HG03342 (cell line): Measurements from ENCODE around the gene NDP.
A peak's percentile ranks its signal among the peaks of the same experiment; 100 is the strongest.
"Not testable (repeated sequence)": the region's sequence is repeated elsewhere in the genome, so short reads cannot be mapped to it uniquely, and the experiment has no call there.

Experiments used
- ATAC-seq: cut with Tn5 transposase; IDR thresholded peaks from one replicate; pipeline ENCODE4 v1.9.1; 2021; ENCODE audit warnings: mild to moderate bottlenecking, moderate library complexity; ENCODE audit not compliant: unreplicated experiment

NDP gene

DNA sequence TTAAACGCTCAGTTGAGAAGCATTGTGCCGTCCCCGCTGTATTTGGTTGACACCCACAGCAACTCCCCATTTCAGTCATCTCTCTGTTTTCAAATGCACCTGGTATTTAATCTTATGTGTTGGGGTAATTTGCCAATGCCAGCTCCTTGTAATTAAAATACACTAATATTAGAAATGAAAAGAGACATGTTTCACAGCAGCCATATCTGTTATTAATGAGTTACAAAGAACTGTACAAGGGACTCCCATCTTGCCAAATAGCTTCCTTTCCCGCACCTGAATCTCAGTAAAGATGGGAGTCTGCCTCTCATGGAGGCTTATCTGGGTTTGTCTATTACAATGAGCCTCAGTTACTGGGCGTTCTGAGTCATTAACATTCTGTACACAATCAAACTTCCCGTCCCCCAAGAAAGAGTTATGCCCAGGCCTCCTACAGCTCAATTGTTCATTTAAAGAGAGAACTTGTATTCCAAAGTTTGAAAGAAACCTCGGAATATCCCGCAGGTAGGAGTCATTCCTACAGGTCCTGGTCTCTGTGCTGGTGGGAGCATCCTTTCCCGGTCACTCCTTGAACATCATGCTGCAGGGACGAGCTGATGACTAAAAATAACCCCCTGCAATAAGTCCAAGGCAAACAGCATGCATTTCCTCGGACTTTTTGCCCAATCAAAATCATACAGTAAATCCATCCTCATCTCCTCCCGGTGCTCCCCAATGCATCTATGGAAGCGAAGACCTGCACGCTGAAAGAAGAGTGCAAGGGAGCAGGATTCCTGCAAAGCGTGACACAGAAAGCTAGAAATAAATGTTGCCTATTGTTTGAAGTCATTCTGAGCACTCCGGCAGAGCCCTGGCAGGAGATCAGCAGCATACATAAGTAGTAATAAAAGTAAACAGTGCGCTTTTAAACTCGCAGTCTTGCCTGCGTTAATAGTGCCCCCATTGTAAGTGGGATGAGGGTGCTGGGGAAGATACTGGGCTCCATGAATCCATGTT, 926 bp downstream of the NDP start:
- ATAC-seq = no peak

DNA sequence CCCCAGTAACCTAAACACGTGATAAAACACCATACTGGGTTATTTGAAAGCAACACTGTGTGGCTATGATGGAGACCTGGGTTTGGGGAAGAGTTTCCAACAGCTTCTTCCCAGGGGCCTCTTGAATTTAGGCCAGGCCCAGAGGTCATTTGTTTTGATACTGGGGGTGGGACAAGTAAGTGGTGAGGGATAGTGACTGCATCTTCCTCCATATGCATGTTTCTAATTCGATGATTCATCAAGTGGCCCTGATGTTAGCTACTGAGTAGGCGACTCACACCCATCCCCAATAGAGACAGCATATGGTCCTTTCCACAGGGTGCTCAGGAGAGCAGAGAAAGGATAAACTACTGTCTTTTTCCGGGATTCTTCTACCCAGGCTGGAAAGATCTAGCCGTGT, 2.7 kb downstream of the NDP start:
- ATAC-seq = no peak

DNA sequence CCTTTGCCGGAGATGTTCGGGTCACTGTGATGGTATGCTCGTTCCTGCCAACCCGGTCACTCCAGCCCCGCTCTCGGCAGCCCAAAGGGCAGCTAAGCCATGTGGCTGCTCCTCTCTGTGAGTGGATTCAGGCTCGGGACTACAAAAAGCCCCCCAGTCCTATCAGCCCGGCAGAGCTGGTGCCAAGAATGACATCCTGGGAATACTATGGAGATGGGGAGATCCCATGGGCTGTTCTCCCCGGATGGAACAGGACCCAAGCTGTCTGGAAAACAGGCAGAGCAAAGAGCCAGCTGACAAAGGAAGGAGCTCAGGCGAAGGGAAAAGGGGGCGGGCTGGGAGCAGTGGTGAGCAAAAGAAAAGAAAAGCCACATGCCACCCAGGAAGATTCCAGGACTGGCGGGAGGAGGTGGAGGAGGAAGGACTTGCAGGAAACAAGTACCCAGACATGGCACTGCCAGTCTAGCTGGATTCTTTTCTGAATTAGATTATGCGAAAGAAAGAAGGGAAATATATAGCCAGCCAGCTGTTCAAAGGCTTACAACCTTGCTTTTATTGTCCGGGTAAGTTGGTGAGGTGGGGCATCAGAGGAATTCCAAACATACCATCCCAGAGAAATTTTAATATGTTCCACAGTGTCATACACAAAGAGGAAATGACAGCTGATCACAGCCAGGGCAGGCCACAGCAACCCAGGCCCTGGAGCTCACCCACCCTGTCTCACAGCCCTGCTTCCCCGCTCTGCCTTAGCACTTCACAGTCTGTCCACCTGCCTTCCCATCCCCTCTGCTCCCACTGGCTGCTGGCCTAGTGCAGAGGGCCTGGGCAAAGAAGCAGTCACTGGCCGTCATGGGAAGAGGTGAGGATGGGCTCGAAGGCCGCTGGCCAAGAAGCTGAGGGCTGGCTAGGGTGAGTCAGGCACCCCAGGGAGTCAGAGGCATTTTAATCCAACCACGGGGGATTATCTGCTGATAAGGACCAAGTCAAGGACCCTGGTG, 3.4 kb downstream of the NDP start:
- no peak for ATAC-seq

DNA sequence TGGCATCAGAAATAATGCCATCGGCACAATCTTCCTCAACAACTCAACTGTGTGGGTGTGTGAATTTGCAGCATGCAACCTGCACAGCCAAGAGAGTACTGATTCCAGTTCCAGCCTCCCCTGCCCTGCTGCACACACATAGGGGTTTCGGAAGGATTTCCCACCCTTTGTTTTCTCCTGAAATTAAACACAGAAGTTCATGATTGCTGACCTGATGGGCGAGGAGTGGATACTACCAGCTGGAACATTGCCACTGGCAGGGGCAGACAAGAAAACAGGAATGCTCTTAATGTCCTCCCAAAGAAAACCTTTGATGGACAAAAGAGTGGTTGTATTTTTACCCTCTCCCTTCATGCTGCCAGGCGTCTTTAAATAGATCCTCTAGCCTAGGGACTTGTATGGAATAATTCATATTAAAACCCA, 4.8 kb downstream of the NDP start:
- no peak for ATAC-seq

DNA sequence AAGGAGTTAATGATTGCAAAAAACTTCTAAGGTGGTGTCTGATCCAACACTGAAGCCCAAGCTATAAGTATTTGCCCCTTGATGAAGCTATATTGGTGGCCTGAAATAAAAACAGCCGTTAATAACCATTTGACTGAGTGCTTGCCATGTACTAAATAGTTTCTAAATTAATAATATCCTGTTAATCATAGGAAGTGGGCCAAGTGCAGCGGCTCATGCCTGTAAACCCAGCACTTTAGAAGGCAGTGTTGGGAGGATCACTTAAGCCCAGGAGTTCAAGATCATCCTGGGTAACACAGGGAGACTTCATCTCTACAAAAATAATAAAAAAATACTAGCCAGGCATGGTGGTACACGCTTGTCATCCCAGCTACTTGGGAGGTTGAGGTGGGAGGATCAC, 8.3 kb downstream of the NDP start:
- no peak for ATAC-seq

DNA sequence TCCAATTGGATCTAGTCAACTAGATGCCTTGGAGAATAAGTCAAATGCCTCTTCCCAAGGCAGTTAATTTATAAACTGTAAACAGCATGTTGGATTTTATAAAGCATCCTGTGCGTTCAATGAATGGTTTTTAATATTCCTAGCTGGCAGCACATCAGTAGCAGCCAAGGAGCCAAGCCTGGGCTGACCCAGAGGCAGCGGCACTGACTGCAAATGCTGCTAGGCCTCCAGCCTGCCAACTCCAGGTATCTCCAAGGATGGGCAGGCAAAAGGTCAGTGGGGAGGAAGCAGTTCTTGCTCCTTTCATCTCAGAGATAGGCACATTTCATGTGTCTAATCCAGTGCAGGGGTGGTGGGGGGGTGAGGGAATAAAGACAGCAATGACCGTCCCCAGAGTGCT, 9.5 kb downstream of the NDP start:
- ATAC-seq = no peak

DNA sequence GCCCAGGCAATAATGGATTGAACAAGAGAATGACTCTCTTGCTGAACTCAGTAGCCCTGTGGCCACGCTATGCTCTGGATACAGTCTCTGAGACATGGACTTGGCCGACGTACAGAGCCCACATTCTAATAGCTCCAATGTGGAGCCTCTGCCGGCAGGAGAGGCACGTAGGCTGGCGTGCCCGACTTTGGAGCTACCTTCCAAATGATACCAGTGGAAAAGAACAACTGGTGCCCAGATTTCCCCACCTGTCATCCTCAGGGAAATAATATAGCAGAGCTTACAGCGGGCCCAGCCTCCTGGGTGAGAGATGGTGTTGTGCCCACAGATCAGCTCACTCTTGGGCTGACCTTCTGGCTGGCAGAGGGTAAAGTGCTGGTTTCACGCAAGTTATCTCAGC, 10.6 kb downstream of the NDP start:
- ATAC-seq = no peak

DNA sequence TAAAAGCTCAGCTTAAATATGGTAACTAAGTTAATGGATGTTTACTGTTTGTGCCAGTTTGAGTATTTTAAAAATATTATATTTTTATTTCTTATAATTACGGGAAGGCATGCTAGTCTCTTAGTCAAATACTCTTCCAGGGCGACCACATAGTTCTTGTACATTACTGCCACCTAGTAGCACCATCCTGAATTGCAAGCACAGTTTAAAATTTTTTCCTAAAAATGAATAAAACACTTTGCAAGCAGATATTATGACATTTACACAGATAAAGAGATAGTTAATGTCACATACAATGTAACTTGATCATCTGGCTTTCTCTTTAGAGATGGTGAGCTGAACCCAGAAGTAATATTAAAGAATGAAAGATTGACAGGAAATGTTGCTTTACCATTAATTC, 11.5 kb downstream of the NDP start:
- ATAC-seq = no peak

DNA sequence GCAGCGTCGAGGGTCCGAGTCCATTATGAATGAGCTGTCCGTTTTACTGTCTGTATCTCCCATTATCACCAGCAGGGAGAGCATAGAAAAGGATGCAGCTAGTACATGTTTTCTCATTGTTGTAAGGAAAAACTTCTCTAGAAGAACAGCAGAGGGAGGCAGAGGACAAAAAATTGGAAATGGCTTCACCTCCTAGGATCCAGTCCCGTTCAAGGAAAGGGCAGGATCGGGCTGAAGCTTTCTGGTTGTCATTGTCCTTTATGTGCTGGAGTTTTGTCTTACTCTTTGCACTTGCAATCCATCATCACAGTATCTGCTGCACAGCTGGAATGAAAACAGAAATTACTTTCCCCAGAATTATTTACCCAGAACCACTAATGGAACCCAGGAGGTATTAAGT, 14.7 kb downstream of the NDP start:
- peak; percentile 64 for ATAC-seq

DNA sequence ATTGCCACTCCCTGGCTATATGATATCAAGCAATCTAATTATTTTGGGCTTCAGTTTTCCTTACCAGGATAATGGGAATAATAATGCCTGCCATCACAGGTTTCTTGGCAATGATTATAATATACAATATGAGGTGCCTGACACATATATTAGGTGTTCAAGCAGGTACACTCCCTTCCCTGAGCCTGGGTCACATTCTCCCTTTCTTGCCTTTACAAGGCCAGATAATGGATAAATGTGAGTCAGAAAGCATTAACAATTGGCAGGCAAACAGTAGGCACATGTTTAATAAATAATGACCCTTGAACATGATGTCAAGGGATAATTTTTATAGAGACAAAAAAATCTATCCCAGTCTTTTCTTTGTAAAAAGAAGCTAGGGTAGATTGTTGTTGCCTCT, 17.2 kb downstream of the NDP start:
- no peak for ATAC-seq

DNA sequence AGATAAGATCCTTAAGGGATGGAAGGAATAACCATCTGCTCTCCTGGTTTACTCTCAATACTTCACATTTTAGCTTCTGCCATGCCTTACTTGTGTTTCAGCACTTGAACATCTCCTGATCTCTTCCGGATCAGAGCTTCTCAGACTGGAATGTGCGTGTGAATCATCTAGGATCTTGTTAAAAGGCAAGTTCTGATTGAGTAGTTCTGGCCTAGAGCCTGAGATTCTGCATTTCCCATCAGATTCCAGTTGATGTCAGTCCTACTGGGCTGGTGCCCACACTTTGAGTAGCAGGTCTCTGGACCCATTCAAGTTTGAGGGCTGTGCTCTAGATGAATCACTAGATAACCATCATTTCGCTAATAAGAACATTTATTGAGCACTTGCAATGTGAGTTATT, 20.0 kb downstream of the NDP start:
- ATAC-seq = no peak

DNA sequence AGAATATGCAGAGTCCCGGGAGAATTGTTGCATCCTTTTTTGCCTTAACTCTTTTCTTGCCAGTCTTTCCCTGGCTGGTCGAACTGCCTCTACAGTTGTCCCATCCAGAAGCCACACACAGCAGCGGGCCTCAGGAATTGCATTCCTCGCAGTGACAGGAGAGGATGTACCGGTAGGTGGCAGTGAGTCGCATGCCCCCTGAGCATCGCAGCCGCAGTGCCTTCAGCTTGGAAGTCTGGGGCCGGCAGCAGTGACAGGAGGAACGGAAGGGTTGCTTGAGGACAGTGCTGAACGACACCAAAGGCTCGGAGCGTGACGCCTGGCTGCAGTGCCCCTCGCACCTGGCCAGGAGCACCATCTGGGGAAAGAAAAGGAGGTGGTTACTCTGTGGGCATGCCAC, 23.5 kb downstream of the NDP start:
- ATAC-seq = no peak

DNA sequence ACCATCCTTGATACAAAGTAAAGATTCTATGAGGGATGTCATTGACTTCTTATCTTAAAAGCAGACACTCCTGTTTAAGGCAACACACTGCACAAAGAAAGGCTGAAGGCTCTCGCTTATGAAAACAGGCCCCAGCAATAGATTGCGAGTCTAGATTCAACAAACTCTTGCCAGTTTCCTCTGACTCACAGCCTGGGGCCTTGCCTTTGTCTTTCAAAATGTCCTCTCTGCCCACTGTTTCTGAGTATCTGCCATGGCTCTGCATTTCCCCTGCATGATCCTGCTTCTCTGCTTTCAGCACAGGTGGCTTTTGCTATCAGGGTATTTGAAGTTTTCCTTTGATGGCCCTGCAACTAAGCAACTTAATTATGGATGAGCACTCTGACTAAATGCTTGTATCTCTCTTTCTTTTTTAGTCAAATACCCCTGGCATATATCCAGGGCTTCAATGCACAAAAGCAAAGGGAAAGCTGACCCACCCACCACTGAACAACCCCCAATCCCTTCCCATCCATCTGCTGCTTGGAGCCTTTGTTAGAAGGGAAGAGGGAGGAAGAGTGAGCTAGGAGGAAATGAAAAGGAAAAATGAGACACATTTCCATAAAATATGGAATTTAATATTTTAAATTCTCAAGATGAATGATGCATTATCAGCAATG, 32.2 kb downstream of the NDP start:
- no peak for ATAC-seq

DNA sequence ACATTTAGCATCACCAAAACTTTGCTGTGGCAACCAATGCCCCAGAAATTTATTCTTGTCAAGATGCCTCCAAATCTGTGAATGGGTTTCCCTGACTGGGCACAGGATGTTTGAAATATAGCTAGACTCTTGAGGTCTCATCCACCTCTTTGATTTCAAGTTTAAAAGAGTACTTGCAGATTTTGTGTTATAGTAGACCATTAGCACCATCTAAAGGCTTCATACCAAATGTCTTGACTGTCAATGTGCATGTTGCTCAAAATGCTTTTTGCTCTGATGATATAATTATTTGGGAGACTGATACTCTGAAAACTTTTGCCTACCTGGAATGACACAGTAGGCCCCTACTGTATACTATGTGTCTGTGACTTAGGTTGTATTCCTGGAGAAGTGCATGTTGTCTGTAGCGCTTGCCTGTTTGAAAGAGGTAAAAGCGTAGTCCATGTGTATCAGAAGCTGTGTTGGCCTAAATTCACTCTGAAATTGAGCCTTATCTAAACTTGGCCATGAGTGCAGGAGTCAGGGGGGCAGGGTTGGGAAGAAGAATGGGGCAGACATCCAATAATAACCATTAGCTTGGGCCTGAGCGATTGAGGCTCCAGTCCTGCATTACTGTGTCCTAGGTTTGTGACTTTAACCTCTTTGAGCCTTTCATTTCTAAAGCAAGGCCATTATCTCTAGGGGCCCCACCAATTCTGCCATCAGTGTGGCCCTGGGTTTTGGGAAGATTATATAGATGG, 33.8 kb downstream of the NDP start:
- no peak for ATAC-seq

DNA sequence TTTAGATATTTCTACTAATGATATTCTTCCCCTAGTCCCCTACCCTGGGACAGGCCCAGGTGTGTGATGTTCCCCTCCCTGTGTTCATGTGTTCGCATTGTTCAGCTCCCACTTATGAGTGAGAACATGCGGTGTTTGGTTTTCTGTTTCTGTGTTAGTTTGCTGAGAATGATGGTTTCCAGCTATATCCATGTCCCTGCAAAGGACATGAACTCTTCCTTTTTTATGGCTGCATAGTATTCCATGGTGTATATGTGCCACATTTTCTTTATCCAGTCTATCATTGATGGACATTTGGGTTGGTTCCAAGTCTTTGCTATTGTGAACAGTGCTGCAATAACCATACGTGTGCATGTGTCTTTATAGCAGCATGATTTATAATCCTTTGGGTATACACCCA, 51.2 kb downstream of the NDP start:
- not testable (repeated sequence) for ATAC-seq

DNA sequence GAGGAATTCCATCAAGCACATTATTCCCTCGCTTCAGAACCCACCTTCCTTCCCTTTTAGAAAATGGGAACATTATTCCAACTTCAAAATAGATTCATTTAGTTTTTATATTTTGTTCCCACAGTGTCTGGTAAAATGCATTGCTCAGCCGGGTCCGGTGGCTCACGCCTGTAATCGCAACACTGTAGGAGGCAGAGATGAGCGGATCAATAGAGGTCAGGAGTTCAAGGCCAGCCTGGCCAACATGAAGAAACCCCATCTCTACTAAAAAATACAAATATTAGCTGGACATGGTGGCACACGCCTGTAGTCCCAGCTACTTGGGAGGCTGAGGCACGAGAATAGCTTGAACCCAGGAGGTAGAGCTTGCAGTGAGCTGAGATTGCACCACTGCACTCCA, 62.4 kb downstream of the NDP start:
- ATAC-seq = not testable (repeated sequence)

DNA sequence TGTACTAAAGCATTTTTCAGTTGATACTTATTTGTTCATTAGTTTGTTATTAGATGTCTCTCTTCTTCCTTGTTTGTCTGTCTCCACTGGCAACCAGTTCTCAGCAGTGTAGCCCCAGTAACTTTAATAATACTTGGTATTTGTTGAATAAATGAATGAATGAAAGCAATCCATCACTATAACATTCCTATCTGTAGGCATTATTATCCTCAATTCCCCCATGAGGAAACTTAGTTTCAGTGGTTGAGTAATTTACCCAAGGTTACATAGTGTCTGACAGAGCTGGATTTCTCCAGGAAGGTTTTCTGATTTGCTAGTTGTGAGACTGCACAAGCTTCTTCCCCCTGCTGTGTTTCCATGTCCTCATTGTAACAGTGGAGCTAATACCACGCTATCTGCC, 63.2 kb downstream of the NDP start:
- ATAC-seq = no peak

DNA sequence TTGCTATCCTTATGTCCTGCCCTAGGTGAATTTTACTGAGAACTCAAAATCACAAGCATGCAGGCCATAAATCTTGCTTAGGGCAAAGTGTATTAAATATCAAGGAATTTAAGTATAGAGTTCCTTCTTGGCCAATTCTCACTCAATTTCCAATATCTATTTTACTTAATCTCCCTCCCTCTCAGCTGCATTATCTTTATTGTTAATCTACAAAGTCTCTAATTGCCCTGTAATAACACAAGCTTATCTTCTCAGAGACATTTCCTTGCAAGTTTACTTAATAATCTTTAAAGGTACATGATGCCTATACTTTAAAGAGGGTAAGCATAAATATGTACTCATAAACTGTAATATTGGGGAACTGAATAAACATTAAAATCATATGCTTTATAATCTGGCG, 64.0 kb downstream of the NDP start:
- no peak for ATAC-seq

DNA sequence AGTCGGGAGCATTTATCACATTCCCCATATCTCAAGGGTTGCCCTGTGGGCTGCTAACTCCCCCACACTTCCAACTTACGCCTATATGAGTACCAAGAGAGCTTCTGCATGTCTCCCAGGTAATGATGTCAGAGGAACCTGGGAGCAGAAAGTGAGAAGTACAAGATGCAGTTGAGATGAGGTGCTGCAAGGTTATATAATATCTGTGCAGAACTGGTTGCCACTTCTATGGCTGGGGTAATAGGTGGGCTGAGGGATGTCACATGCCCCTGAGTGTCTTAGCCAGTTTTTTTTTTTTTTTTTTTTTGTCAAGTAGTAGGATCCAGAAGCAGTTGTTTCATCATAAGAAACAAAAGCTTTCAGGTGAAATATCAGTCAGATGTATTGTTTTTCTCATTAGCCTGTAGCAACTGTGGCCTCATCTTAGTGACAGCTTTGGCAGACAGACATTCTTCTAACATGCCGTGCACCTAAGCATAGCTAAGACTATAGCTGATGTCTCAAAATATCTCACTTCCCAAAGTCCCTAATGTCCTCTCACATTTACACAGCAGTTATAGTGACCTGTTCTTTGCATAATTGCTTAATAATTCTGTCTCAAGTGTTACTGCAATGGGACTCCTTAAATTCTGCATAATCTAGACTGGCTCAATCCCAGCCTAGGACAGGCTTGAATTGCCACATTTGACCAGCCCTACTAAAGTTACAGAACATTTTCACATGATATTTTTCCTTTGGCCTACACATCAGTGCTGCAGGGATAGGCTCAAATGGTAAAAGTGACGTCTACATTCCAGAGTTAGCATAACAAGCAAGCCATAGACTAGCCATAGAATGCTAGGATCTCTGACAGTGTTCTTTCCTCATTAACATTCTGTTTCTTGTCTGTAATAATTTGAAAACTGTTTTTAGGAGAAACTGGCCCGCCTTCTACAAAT, 73.0 kb downstream of the NDP start:
- ATAC-seq = no peak
